ENCODE data around the gene UTS2B.

Gene UTS2B

GRCh38 chr3:191361456-191361855 is 31.1 kb upstream of the UTS2B start:
- H3K4me3 ChIP-seq (ENCODE audit: low read depth, low read length), result no peak overlapping the region
- no peak for TF ChIP-seq CTCF (IDR thresholded peaks at IDR 0.05; ENCODE audit: borderline replicate concordance, insufficient read depth, low read depth, low read length)

GRCh38 chr3:191360620-191361019 is 30.3 kb upstream of the UTS2B start:
- TF ChIP-seq CTCF (IDR thresholded peaks at IDR 0.05; ENCODE audit: borderline replicate concordance, insufficient read depth, low read depth, low read length), result no peak
- no peak overlapping the region for H3K4me3 ChIP-seq (ENCODE audit: low read depth, low read length)

DNA sequence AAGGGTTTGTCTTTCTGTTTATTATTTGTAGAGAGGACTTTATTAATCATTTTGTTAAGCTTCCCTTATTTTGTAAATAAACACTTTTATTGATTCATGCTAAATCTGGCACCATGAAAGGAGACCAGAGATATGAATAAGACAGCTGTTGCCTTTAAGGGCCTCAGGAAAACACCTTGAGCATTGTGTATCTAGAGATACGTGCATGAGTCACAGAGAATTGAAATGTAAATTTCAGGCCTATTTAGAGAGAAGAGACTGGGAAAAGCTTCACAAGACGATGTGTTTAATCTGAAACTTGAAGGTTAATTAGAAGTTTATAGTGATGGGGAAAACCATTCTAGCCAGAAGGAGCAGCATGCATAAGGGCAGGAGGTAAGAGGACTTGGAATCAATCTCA is 28.6 kb upstream of the UTS2B start:
- TF ChIP-seq CTCF (IDR thresholded peaks at IDR 0.05; ENCODE audit: borderline replicate concordance, insufficient read depth, low read depth, low read length), result no peak
- no peak overlapping the region for H3K4me3 ChIP-seq (ENCODE audit: low read depth, low read length)

DNA sequence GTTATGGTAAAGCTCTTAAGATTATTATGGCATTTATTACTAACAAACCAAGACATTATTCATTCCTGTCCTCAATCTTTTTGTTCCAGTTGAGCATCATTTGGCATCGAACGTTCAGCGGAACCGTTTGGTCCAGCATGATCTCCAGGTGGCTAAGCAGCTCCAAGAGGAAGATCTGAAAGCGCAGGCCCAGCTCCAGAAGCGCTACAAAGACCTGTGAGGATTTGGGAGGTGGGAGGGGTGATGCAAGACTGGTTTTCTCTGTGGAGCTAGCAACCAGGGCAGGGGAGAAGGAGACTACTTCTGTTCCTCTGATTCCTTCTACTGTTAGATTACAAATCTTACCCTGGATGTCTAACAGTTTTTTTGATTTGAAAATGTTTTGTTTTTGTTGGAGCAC is 27.6 kb upstream of the UTS2B start:
- TF ChIP-seq CTCF (IDR thresholded peaks at IDR 0.05; ENCODE audit: borderline replicate concordance, insufficient read depth, low read depth, low read length), result no peak

DNA sequence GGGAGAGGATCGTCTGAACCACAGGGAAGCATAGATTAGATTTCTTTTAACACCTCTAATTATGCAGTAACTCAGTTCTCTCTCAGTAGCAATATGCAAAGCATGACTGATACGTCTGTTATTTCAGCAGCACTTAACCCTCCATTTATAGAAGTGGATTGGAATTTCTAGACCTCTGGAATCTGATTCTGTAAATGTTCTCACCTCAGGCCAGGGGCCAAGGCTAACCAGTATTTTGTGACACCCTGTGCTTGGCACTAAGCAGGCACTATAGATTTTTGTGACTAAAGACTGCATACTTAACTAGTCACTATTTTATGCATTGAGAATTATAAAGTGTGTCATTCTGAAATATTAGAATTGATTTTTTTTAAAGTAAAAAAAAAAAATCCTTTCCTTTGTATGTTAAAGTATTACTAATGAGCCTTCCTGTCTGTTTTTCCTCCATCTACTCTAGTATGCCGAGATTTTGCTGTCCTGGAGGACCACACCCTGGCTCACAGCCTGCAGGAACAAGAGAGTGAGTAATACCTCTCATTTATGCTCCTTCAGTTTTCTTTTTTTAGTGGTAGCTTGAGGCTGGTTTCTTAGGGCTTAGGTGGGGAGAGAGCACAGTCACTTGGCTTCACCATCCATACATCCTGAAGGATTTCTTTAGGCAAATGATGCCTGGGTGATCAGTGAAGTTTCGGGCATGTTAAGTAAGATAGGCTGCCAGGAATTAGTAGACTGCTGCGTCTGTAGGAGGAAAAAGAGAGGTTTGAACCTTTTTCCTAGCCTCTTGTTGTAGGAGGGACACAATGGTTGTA is 26.5 kb upstream of the UTS2B start:
- no peak overlapping the region for H3K4me3 ChIP-seq (ENCODE audit: low read depth, low read length)
- TF ChIP-seq CTCF (IDR thresholded peaks at IDR 0.05; ENCODE audit: borderline replicate concordance, insufficient read depth, low read depth, low read length), result no peak

More for the DNA sequence above, 27.6 kb upstream of the UTS2B start:
- no peak overlapping the region for H3K4me3 ChIP-seq (ENCODE audit: low read depth, low read length)

GRCh38 chr3:191355406-191355805 is 25.1 kb upstream of the UTS2B start:
- no peak overlapping the region for H3K4me3 ChIP-seq (ENCODE audit: low read depth, low read length)
- no peak for TF ChIP-seq CTCF (IDR thresholded peaks at IDR 0.05; ENCODE audit: borderline replicate concordance, insufficient read depth, low read depth, low read length)
